Muscle layer of colon (tissue), 2 donors: ENCODE results near the gene UFC1.

Source experiments
- H3K27ac ChIP-seq: one replicate; pipeline ENCODE4 v1.7.0; 2013; ENCODE audit warnings: low read depth, mild to moderate bottlenecking, low read length, moderate library complexity
- H3K27me3 ChIP-seq, 2 donors: one replicate each; pipeline ENCODE4 v1.7.0; 2013; ENCODE audit warnings: low read length in 2 of 2, mild to moderate bottlenecking in 2 of 2; ENCODE audit not compliant: insufficient read depth in 2 of 2, control insufficient read depth in 1 of 2
- H3K36me3 ChIP-seq: one replicate; pipeline ENCODE4 v1.7.0; 2013; ENCODE audit warnings: mild to moderate bottlenecking, low read length; ENCODE audit not compliant: insufficient read depth
- H3K4me1 ChIP-seq: one replicate; pipeline ENCODE4 v1.7.0; 2013; ENCODE audit warnings: mild to moderate bottlenecking, low read length; ENCODE audit not compliant: insufficient read depth
- H3K4me3 ChIP-seq, 2 donors: one replicate each; pipeline ENCODE4 v1.7.0; 2013; ENCODE audit warnings: low read length in 2 of 2, low read depth in 1 of 2, mild to moderate bottlenecking in 1 of 2, moderate library complexity in 1 of 2
- H3K9ac ChIP-seq: one replicate; pipeline ENCODE4 v1.7.0; 2013; ENCODE audit warnings: low read length
- H3K9me3 ChIP-seq: one replicate; pipeline ENCODE4 v1.7.0; 2013; ENCODE audit warnings: mild to moderate bottlenecking, low read length
- donor health status: abdominal sarcoma.
- donor health status: Adenocarcinoma of cecum.

UFC1 gene

DNA sequence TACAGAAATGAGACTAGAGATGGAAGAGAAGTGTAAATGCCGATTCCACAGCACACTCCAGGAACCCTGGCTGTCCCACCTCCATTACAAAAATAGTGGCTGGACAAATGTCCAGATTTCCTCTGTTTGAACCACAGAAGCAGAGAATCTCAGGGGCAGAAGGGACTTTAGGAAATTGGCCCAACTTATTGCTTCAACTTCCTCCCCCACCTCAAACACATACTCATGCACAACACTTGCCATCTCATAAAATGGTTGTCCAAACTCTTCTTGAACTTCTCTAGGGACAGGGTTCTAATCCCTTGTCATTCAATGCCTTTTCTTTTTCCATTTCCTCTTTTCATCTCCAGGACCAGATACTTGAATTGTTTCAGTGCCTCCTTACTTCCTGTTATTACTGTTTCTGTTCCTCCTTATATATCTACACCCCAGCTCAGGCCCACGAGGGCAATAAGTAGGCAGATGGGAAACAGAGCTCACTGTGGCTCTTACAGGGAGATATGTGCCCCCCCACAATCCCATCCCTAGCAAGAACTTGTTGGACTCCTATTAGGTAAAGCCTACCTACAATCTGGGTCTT, 32.0 kb downstream of the UFC1 start:
- Histone ChIP-seq H3K9me3 (no peaks in the 10 kb centered on the region), H3K9ac (no peak overlapping the region), H3K4me3 (no peak overlapping the region), H3K4me1 (no peaks in the 10 kb centered on the region), H3K36me3 (no peaks in the 10 kb centered on the region), H3K27ac (peak overlapping the region; percentile 25), H3K27me3 (no peaks in the 10 kb centered on the region)

DNA sequence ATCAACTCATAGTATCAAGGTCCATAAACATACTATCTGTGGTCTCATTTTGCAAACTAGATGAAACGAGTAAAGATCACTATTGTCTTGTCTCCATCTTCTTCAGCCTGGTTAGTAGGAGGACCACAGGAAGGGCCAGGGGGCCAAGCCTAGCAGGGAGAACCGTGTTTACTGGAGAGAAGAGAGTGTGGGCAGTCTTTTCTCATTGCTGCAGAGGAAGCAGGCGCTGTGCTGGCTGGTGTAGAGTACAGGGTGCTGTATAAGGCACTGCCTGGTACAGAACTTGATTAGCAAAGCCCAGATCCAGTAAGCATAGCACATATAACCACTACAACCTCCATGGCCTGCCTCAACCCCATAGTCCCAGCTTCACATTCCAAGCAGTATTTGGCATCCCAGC, 33.5 kb downstream of the UFC1 start:
- Histone ChIP-seq H3K36me3 (no peaks in the 10 kb centered on the region), H3K4me3 (no peak overlapping the region), H3K27me3 (no peaks in the 10 kb centered on the region), H3K9me3 (no peaks in the 10 kb centered on the region), H3K4me1 (no peaks in the 10 kb centered on the region), H3K27ac (no peak overlapping the region), H3K9ac (no peak overlapping the region)

DNA sequence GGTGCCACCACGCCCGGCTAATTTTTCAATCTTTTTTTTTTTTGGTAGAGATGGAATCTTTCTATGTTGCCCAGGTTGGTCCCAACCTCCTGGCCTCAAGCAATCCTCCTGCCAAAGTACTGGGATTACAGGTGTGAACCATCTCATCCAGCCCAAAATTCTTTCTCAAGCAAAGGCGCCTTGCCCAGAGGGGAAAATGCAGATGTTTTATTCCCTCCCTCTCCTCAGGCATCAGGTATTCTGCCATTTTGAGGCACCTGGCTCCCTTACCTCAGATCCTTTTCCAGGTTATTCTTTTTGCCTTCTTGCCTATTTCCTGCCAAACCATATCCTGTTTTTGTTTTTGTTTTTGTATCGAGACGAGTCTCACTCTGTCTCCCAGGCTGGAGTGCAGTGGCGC, 34.6 kb downstream of the UFC1 start:
- Histone ChIP-seq H3K27me3 (no peaks in the 10 kb centered on the region), H3K9me3 (no peaks in the 10 kb centered on the region), H3K9ac (no peak overlapping the region), H3K27ac (no peak overlapping the region), H3K36me3 (no peaks in the 10 kb centered on the region), H3K4me1 (peaks cover 5% of the 10 kb centered on the region), H3K4me3 (no peak overlapping the region)

DNA sequence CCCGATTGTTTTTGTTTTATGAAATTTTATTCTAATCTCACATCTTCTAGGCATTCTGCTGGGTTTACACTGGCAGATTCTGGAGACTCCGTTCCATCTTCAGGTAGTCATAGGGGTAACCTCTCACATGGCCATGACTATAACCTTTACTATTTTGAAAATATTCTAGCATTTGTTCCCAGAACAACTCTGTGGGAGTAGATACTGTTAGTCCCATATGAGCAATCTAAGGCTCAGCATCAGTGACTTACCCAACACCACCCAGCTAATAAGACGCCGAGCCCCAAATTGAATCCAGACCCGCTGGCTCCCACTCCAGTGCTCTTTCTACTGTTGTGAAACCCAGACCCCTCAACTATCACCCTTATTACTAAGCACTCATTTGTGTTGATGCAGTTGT, 35.3 kb downstream of the UFC1 start:
- peaks cover 5% of the 10 kb centered on the region for H3K4me1 ChIP-seq
- H3K4me3 ChIP-seq: no peak overlapping the region
- no peaks in the 10 kb centered on the region for H3K27me3 ChIP-seq
- no peak overlapping the region for H3K9ac ChIP-seq
- no peaks in the 10 kb centered on the region for H3K9me3 ChIP-seq
- H3K36me3 ChIP-seq: no peaks in the 10 kb centered on the region
- H3K27ac ChIP-seq: no peak overlapping the region

DNA sequence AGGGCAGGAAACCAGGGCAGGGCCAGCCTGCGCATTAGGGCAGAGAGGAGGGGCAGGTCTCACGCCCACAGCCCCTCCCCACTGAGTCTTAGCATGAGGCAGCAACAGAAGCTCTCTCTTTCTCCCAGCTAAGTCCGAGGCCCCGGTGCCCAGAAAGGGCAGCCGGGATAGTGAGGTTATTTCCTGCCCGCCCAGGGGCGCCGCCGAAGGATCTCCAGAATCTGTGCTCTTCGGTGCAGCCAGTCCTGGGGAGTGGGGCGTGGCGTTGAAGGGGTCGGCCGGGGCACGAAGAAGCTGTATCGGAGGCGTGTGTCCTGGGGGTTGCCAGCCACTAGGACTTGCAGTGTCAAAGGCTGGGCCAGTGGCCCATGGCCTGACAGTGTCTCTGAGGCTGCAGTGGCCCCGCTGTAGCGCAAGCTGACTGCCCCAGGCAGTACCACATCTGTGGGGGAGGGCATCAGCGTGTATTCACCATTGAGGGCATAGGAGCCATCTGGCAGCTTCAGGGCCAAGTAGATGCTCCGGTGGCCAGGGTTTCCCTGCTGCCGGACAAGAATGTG, 37.3 kb downstream of the UFC1 start:
- Histone ChIP-seq H3K36me3 (peaks cover 9% of the 10 kb centered on the region), H3K9me3 (no peaks in the 10 kb centered on the region), H3K4me1 (peaks cover 7% of the 10 kb centered on the region), H3K27ac (no peak overlapping the region), H3K4me3 (no peak overlapping the region), H3K27me3 (no peaks in the 10 kb centered on the region), H3K9ac (no peak overlapping the region)

DNA sequence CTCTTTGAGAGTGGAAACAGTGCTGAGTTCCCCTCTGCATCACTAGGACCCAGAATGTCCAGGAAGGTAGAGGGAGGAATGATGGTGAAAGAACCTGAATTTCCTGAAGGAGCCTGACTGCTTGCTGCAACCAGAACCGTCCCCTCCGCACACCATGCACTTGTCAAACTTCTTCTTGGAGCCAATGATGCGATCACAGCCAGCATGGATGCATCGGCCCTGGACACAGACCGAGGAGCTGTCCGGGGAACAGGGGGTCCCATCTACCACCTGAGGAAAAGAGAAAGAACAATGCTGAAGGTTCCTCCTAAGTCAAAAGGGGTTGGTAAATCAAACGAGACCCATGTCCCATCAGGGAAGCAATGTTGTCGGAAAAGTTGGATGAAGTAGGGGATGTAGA, 38.2 kb downstream of the UFC1 start:
- Histone ChIP-seq H3K9me3 (no peaks in the 10 kb centered on the region), H3K27ac (no peak overlapping the region), H3K4me3 (no peak overlapping the region), H3K4me1 (peaks cover 16% of the 10 kb centered on the region), H3K27me3 (no peaks in the 10 kb centered on the region), H3K9ac (no peak overlapping the region), H3K36me3 (peaks cover 9% of the 10 kb centered on the region)

DNA sequence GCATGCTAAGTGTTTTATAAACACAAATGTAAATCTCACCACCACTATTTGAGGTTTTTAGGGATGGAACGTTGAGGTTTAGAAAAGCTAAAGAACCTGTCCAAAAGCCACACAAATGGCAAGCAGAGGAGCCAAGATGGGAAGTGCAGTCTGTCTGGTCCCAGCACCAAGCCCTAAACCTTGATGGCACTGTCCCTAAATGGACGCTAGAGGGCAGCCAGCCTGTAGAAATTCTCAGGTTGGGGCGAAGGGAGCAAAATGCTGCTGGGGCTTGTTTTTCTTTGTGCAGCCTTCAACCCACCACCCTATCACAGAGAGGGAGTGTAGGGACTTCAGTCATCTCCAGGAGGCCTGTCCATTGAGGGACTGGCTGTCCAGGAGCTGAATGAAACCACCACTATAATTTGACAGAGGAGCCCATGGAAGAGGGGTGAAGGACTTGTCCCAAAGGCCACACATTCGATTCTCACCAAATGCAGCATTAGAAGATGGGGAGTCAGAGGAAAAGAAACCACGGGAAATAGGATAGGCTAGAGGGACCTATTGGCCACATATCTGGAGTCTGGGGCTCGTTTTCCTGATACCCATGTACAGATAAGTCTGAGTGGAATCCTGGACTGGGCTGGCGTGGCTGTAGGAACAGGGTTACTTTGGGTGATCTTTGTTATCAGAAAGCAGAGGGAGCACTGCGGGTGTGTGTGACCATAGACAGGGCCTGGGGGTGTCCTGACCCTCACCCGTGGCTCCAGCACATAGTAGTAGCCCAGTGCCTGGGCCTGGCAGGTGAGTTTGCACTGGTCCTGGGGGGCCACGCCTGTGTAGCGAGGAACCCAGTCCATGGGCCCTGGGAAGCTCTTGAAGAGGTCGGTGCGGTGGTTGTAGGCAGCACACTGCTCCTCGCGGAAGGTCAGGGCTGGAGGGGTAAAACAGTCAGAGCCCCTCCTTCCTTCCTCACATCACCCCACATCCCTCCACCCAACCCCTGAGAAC, 39.0 kb downstream of the UFC1 start:
- Histone ChIP-seq H3K4me1 (peaks cover 24% of the 10 kb centered on the region), H3K4me3 (no peak overlapping the region), H3K9me3 (no peaks in the 10 kb centered on the region), H3K9ac (no peak overlapping the region), H3K27me3 (no peaks in the 10 kb centered on the region), H3K27ac (no peak overlapping the region), H3K36me3 (peaks cover 9% of the 10 kb centered on the region)

DNA sequence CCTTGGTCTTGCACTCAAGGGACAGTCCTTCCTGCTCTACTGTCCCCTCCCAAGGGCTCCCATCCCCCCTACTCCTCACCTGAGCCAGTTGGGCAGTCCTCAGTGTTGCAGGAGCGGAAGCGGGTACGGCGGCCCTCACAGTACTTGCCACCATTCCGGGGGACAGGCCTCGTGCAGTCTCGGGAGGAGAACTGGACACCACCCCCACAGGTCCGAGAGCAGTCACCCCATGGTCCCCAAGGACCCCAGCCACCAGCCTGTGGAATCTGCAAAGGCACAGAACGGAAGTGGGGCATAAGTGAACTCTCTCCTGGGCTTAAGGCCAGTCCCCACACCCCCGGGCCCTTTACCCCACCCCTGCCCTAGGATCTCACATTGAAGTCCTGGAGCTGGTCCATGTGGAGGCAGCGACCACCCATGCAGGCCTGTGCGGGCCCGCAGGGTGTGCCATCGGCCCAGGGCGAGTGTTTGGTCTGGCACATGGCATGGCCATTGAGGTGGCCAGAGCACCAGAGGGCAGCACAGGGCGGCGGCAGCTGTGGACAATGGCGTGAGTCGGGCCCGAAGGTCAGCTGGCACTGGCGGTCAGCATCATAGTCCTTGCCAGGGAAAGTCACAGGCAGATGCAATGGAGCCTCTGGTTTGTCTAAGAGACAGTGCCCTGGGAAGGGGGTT, 39.9 kb downstream of the UFC1 start:
- H3K4me1 ChIP-seq: peaks cover 33% of the 10 kb centered on the region
- H3K27ac ChIP-seq: no peak overlapping the region
- H3K4me3 ChIP-seq: no peak overlapping the region
- no peaks in the 10 kb centered on the region for H3K9me3 ChIP-seq
- H3K36me3 ChIP-seq: peaks cover 9% of the 10 kb centered on the region
- no peaks in the 10 kb centered on the region for H3K27me3 ChIP-seq
- no peak overlapping the region for H3K9ac ChIP-seq

DNA sequence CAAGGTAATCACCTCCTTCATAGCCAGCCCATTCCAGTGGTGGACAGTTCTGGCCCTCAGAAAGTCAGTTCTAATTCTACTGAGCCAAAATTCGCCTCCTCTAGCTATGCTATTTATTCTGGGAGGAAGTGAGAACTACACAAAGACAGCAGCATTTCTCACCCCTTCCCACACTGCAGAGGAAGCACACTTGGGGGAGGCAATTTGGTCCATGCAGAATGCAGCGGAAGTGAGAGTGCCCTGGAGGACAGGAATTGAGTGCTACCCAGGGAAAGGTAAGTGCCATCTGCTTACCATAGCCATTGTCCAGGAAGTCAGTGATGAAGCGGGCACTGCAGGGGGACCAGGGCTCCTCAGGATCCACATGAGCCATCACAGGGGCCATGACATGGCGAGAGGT, 41.4 kb downstream of the UFC1 start:
- Histone ChIP-seq H3K27ac (no peak overlapping the region), H3K9ac (no peak overlapping the region), H3K4me3 (no peak overlapping the region), H3K9me3 (no peaks in the 10 kb centered on the region), H3K27me3 (no peaks in the 10 kb centered on the region), H3K4me1 (peaks cover 48% of the 10 kb centered on the region), H3K36me3 (peaks cover 9% of the 10 kb centered on the region)

DNA sequence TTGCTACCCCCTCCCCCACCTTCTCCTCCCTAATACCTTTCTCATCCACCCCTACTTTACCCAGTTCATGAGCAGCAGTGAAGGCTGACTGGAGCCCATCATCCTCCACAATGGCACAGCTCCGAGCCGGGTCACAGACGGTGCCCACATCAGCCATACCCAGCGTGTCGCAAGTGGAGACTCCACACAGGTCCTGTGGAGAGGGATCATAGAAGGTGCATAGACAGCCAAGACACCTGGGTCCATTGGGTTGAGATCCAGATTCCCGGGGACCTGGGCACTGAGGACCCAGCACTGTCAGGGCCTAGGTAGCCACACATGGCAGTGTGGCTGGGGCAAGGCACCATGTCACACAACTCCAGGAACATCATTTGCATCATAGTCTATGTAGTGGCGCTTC, 42.3 kb downstream of the UFC1 start:
- H3K9ac ChIP-seq: no peak overlapping the region
- H3K27ac ChIP-seq: no peak overlapping the region
- no peak overlapping the region for H3K4me3 ChIP-seq
- H3K27me3 ChIP-seq: no peaks in the 10 kb centered on the region
- H3K9me3 ChIP-seq: no peaks in the 10 kb centered on the region
- H3K36me3 ChIP-seq: peaks cover 9% of the 10 kb centered on the region
- peaks cover 58% of the 10 kb centered on the region for H3K4me1 ChIP-seq
